ENCODE measurements around the gene FLT3.
"Not testable (repeated sequence)": the region's sequence is repeated elsewhere in the genome, so short reads cannot be mapped to it uniquely, and the experiment has no call there.

Gene FLT3

DNA sequence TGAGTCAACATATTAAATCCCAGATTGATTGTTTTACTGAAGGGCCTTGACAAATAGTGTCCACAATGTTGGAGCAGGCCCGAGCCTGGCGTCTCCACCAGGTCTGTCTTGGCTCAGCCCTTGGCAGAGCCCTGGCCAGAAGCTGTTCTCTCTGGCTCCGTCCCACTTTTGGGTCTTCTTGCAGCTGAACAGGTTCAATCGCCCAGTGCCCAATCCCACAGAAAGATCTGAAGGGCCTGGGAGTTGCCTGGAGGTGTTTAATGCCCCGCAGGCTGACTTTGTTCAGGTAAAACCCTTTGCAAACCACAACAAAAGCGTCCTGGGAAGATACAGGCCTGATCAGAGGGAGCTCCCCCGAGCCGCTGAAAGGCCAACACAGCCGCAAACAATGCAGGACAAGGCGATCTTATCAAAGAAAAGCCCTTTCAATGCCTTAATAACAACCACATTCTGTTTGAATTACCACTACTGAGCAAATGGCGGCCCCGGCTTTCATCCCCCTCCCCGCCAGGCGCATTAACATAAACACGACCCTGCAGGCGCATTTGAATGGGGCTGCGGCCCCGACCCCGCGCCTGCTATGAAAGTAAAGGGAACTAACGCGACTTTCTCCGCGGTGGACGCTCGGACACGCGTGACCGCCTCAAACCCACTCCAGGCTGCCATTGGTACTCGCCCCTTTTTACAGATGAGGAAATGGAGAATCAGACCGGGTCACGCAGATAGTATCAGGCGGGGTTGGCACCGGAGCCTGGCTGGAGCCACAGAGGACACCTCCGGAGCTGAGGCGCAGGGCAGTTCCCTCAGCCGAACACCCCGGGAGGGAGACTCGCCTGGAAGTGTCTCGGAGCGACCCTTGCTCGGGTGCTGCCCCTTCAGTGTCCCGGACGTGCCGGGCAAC lies 134.4 kb downstream of the FLT3 start:
- no peak for FAIRE-seq
- TF ChIP-seq POLR2A (IDR thresholded peaks at IDR 0.05; ENCODE audit: low read depth, low read length), result no peak

DNA sequence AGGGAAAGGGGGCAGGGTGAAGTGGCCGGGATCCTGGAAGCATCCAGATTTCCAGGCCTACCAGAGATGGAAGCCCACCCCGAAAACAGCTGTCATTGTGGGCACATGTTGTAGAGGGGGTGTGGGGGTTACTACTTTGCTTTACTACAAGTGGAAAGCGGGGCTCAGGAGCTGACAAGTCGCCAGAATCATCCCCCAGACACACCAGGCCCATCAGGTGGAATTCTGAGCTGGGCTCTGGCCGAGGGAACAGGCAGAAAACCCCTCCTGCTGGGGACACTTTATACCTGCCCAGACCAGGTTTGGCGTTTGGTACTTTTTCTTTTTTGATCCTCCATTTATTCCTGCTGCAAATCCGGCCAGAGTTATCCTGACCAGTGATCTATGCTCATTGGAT lies 135.0 kb downstream of the FLT3 start:
- DNase-seq (ENCODE audit: insufficient read length, low spot score), result no peak
- no peak for TF ChIP-seq POLR2A (IDR thresholded peaks at IDR 0.05; ENCODE audit: low read depth, low read length)
- no peak for FAIRE-seq

More for the DNA sequence above, 134.4 kb downstream of the FLT3 start:
- DNase-seq (ENCODE audit: insufficient read length, low spot score), result no peak

DNA sequence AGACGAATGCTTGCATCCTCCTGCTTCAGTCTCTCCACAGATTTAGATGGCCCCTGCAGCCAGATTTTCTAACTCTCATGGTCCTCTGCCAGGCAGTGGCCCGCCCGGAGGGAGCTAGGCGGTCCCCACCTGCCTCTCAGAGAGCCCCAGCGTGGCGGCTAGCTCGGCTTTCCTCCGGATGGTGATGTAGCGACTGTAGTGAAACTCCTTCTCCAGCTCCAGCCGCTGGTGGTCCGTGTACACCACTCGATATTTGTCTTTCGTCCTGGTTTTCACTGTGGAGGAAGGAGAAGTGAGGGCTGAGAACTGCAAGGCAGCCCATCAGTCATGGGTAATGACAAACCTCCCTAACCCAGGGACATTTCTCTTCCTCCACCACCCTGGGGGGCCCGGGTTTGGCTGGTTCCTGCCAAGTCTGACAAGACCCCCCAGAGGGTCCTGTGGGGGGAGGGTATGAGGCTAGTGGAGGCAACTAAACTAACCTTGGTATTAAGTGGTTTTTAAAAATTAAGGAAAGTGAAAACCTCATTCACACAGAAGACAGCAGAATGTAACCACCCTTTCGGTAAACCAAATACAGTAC lies 135.5 kb downstream of the FLT3 start:
- no peak for TF ChIP-seq POLR2A (IDR thresholded peaks at IDR 0.05; ENCODE audit: low read depth, low read length)
- FAIRE-seq, result no peak

DNA sequence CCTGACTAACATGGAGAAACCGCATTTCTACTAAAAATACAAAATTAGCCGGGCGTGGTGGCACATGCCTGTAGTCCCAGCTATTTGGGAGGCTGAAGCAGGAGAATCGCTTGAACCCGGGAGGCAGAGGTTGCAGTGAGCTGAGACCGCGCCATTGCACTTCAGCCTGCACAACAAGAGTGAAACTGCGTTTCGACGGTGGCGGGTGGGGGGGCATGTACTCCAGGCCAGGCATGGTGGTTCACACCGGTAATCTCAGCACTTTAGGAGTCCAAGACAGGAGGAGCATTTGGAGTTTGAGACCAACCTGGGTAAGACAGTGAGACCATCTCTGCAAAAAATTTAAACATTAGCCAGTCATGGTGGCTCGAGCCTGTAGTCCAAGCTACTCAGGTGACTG lies 136.2 kb downstream of the FLT3 start:
- not testable (repeated sequence) for FAIRE-seq; DNase-seq (ENCODE audit: insufficient read length, low spot score)

More for the DNA sequence above, 135.5 kb downstream of the FLT3 start:
- no peak for DNase-seq (ENCODE audit: insufficient read length, low spot score)

DNA sequence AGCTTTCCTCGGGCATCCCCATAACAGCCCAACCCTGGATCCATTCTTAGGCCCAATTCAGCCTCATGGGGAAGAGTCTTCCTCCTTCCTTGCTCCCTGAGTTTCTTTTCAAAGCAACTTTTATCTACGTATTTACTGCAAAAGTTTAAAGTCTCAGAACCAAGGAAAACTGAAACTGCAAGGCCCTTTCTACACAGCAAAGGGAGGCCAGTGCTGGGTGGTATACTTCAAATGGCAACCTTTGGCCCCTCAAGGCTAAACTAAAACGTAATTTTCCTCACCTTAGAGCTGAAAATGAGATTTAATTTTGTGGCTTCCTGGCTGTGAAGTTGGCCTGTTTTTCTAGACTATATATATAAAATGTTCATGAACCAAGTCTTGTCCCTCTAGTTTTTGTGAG lies 136.9 kb downstream of the FLT3 start:
- FAIRE-seq (no peak), DNase-seq (ENCODE audit: insufficient read length, low spot score) (no peak)
- no peak for TF ChIP-seq POLR2A (IDR thresholded peaks at IDR 0.05; ENCODE audit: low read depth, low read length)

DNA sequence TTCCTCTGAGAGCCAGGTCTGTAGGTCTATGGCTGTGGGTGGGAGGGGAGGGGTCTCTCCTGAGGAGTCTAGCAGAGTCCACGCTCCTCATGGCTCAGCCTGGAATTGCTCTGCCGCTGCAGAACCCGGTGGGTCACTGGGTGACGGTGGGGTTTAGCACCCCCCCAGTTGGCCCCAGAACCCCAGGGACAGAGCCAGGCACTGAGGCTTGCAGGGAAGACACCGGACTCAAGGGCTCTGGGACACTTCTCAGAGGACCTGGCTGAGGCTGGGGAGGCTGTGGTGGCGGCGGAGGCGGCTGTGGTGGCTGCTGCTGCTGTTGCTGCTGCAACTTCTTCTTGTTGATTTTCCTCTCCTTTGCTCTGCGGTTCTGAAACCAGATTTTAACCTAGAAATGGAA lies 137.4 kb downstream of the FLT3 start:
- DNase-seq (ENCODE audit: insufficient read length, low spot score), result no peak
- FAIRE-seq, result no peak
- no peak for TF ChIP-seq POLR2A (IDR thresholded peaks at IDR 0.05; ENCODE audit: low read depth, low read length)

DNA sequence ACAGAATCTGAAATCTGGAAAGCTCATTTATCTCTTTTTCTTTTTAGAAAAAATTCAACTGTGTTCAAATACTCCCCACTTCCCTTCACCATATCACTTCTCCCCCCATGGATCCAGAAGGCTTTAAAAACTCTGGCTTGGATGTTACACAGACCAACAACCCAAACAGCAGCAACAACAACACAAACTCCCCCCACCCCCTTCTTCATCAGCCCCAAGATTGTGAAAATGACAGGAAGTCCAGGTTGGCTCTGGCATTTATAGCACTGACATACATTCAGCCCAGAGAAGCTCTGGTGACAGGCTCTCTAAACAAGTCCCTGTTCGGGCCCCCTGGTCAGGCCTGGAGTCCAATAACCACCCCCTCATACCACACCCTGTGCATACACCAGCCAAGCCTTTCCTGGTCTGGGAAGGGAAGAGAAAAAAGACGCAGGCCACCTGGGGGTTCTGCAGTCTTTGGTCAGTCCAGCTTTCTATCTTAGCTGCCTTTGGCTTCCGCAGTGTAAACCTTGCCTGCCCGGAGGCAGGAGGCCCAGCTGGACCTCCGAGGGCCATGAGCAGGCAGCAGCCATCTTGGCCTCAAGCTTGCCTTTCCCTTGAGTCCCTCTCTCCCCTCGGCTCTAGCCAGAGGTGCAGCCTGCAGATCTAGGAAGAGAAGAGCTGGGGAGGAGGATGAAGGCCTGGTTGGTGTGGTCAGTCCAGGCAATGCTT lies 138.1 kb downstream of the FLT3 start:
- DNase-seq (ENCODE audit: insufficient read length, low spot score), result no peak
- no peak for TF ChIP-seq POLR2A (IDR thresholded peaks at IDR 0.05; ENCODE audit: low read depth, low read length)
- no peak for FAIRE-seq

DNA sequence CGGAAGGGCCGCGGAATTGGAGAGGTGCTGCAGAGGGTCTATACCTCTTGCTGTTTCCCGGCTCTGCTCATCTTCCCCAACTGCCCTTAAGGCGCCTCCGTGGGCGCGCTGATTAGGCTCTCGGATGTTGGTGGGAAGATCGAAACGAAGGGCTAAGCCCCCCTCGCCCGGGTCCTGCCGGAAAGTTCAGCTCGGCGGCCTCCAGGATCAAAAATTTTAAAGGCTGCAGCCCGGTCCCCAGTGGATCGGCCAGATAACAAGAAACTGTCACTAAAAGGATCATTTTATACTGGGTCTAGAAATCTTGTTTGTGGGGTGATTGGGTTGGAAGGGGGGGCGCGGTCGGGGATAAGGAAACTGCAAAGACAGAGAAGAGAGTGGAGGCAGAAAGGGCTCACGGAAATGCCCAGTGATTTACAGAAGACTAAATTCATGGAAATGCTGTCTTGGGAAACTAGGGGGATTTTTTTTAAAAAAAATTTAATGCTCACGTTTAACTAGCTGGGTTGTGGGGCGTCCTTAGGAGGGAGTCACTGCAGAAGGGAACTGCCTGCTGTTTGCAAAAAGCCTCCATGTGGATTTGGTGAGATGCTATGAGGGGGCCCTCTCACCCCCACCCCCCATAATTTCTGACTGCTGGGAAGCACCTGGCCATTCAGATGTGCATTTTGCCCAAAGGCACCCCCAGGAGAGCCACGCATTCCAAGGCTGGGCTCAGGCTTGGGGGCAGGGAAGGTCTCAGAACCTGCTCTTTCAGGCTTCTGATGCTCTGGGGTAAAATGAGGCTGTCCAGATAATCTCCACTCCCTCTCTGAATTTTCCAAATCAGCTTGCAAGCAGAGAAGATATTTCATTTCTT lies 138.9 kb downstream of the FLT3 start:
- DNase-seq (ENCODE audit: insufficient read length, low spot score), result no peak
- no peak for FAIRE-seq
- no peak for TF ChIP-seq POLR2A (IDR thresholded peaks at IDR 0.05; ENCODE audit: low read depth, low read length)

DNA sequence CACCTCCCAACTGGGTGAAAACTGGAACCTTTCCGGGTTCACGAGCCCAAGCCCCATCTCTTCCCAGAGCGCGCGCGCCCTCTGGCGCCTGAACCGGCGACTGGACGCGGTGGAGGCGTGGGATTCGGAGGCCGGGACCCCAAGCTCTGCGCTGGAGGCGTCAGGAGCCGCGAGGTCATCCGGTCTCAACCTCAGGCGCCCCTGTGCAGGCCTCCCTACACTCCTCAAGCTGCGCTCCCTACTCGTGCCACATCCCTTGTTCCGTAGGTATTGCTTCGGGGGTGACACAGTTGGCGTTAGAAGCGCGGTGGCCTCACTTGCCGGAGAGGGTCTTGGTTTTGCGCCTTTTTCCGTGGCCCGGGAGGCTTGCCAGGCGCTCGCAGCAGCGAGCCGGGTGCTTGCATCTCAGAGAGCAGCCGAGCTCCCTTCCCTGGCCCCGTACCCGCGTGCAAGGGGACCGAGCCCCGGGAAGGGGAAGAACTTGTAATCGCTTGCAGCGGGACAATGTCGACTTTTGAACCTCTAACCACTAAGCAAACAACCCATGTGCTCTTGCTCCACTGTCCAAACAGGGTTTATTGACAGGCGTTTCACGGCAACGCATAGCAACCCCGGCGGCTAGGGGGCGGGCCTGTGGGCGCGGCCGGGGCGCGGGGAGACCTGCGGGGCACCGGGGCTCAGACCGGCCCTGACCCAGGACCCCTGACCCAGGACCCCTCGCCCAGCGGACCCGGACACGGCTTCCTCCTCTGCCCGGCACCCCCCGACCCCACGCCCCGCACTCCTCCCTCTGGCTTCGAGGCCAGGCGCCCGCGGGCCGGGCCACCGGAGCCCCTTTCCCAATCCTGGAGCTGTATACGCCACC lies 139.8 kb downstream of the FLT3 start:
- no peak for TF ChIP-seq POLR2A (IDR thresholded peaks at IDR 0.05; ENCODE audit: low read depth, low read length)
- DNase-seq (ENCODE audit: insufficient read length, low spot score), result peak; percentile 36
- FAIRE-seq, result no peak

DNA sequence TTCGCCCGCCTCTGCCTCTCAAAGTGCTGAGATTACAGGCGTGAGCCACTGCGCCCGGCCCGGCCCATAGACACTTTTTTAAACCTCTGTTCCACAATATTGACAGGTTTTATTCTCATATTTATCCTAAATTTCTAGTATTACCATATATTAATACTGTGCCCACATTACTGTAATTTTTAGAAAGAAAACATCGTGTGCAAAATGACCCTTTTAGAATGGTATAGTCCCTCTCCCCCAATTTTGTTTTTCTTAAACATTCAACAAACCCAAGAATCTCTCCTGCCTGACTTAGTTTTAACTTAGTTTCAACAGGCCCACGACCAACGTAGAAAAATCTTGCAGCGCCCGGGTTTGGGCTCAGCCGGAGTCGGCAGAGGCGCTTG lies 140.4 kb downstream of the FLT3 start:
- TF ChIP-seq POLR2A (IDR thresholded peaks at IDR 0.05; ENCODE audit: low read depth, low read length), result no peak
- FAIRE-seq (no peak), DNase-seq (ENCODE audit: insufficient read length, low spot score) (no peak)

DNA sequence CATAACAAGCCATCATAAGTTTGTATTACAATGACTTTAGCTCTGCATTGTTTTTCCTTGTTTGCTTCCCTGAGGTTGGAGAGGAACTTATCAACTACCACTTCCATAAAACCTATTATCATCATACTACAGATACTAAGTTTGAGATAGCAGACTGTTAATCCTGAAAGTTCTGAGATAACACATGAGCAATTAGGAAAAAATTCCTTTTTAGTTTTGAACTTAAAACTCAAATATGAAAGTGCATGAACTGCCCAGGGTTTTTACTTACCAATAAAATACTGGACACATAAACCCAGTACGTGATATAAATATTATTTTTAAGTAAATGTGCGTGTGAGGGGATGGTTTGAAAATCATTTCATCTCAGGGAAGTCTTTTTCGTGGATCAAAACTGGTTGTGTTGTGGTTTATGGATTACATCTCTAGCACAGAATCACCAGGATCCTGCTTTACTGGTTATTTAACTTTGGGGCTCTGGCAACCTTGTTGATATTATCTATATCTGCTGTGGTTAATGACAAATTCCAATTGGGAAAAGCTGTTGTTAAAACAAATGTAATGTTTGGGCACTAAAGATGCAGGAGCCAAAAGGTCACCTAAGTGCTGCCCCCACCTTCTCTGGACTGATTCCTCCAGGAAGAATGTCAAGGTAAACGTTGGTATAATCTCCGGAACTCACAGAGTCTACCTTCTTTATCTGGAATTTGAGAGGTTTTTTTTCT lies 143.6 kb downstream of the FLT3 start:
- no peak for FAIRE-seq
- no peak for TF ChIP-seq POLR2A (IDR thresholded peaks at IDR 0.05; ENCODE audit: low read depth, low read length)
- no peak for DNase-seq (ENCODE audit: insufficient read length, low spot score)

DNA sequence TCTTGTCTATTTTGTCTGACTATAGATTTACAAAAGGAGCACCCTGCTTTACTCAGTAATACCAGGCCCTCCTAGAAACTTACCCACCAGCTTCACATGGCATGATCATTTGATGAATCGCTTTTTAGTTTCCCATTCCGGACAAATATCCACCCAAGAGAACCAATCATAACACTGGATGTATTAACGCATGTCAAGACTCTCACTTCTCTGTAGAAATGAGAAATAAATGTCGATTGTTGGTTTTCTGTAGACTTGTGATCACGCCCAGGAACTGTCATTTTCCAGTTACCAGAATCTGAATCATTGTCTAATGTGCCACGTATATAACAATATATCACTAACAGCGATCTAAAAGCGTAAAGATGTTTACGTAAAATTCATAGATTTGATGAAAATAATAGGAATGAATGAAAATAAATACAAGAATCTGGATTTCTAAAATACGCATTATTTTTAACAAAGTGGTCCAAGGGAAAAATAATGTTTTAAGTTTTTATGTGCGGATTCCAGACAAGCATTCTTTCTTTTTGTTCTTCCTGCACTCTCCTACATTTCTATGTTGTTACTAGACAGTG lies 145.3 kb downstream of the FLT3 start:
- FAIRE-seq (no peak), DNase-seq (ENCODE audit: insufficient read length, low spot score) (no peak)
- TF ChIP-seq POLR2A (IDR thresholded peaks at IDR 0.05; ENCODE audit: low read depth, low read length), result no peak

Data from H54 (cell line).